GM21447 (cell line): Measurements from ENCODE around the gene ZNF581.

Experiments used
- ATAC-seq: cut with Tn5 transposase; IDR thresholded peaks from one replicate; pipeline ENCODE4 v1.9.1; 2021; ENCODE audit not compliant: unreplicated experiment

The ZNF581 gene

GRCh38 chr19:55643003-55643886, at the start of gene ZNF581:
ZNF581 (plus strand) TSS chr19:55643649; CDS start chr19:55644572, 923 bp downstream.
- ATAC-seq: peak; percentile 31

GRCh38 chr19:55594996-55595545, 48.4 kb upstream of the ZNF581 start:
- ATAC-seq: no peak

GRCh38 chr19:55596304-55596703, 47.1 kb upstream of the ZNF581 start:
- ATAC-seq: no peak

GRCh38 chr19:55597501-55597921, 45.9 kb upstream of the ZNF581 start:
- ATAC-seq: no peak

GRCh38 chr19:55598034-55598433, 45.4 kb upstream of the ZNF581 start:
- no peak for ATAC-seq

GRCh38 chr19:55598719-55599467, 44.6 kb upstream of the ZNF581 start:
- ATAC-seq: peak; percentile 52

- ATAC-seq: peak; percentile 45
These were observed 44.0 kb upstream of the ZNF581 start, which contains the start of gene FIZ1 for GRCh38 chr19:55599468-55599841. FIZ1 (minus strand) TSS chr19:55599517; CDS start chr19:55597865, 1,652 bp downstream.

- peak; percentile 43 for ATAC-seq
These were observed 43.4 kb upstream of the ZNF581 start, which contains the start of gene ZNF524 for GRCh38 chr19:55599842-55600661. ZNF524 (plus strand) TSS chr19:55600288; CDS start chr19:55602113, 1,825 bp downstream.

GRCh38 chr19:55600662-55601028, 42.8 kb upstream of the ZNF581 start:
- ATAC-seq: no peak

GRCh38 chr19:55601084-55601483, 42.4 kb upstream of the ZNF581 start:
- ATAC-seq: no peak

- no peak for ATAC-seq
These were observed 41.1 kb upstream of the ZNF581 start for GRCh38 chr19:55602104-55603001.

- no peak for ATAC-seq
These were observed 40.3 kb upstream of the ZNF581 start for GRCh38 chr19:55603115-55603514.

GRCh38 chr19:55603581-55604292, 39.7 kb upstream of the ZNF581 start:
- no peak for ATAC-seq

- peak; percentile 64 for ATAC-seq
These were observed 38.2 kb upstream of the ZNF581 start for GRCh38 chr19:55605207-55605636.

GRCh38 chr19:55605637-55606470, 37.6 kb upstream of the ZNF581 start, which contains the start of gene ZNF865:
ZNF865 (plus strand) TSS chr19:55605647; CDS start chr19:55613619, 7,972 bp downstream.
- ATAC-seq: peak; percentile 41

- ATAC-seq: no peak
These were observed 37.0 kb upstream of the ZNF581 start for GRCh38 chr19:55606471-55606787.

- ATAC-seq: no peak
These were observed 36.6 kb upstream of the ZNF581 start for GRCh38 chr19:55606817-55607216.

GRCh38 chr19:55609326-55609725, 34.1 kb upstream of the ZNF581 start:
- ATAC-seq: no peak
